LNCAP (cell line): ENCODE results near the gene FGD4.

ENCODE experiments used
- CTCF ChIP-seq: fragments of 450-650 bp; IDR thresholded peaks from 2 replicates; pipeline ENCODE4 v1.5.1; 2017; ENCODE audit warnings: mild to moderate bottlenecking

FGD4 gene

DNA sequence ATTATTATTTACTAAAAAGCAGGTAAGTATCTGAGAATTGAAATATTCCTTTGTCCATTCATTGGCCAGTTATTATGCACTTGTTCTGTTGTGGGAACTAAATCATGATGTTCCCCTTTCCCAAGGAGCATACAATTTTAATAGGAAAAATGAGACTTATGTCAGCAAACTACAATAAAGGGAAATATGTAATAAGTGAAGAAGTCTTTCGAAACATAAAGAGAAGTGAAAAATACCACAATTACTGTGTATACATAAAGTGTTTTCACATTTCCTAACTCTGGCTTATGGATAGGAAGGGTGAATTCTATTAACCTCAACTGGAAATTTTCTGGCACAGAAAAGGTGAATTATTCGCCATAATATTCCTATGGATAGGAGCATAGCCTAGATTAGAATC lies 201.3 kb downstream of the FGD4 start:
- TF ChIP-seq CTCF = no peak

GRCh38 chr12:32603071-32603470 lies 203.7 kb downstream of the FGD4 start:
- TF ChIP-seq CTCF = no peak

GRCh38 chr12:32603858-32604257 lies 204.5 kb downstream of the FGD4 start:
- TF ChIP-seq CTCF = no peak

DNA sequence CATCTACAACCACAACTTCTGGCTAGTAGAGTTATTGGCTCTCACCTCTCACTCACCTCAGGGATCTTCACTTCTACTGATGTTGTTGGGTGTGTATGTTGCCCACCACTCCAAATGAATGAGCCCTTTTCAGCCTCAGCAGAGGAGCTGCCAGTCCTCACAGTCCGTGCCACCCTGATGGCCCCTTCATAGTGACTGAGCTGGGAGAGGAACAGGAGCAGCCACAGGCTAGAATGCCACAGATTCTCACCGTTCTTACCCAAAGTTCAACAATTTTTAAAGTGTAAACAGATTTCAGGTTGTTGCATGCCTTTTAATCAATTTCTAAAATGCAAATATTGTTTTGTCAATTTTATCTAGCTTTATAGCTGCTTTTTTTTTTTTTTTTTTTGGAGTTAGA lies 205.2 kb downstream of the FGD4 start:
- TF ChIP-seq CTCF = no peak

DNA sequence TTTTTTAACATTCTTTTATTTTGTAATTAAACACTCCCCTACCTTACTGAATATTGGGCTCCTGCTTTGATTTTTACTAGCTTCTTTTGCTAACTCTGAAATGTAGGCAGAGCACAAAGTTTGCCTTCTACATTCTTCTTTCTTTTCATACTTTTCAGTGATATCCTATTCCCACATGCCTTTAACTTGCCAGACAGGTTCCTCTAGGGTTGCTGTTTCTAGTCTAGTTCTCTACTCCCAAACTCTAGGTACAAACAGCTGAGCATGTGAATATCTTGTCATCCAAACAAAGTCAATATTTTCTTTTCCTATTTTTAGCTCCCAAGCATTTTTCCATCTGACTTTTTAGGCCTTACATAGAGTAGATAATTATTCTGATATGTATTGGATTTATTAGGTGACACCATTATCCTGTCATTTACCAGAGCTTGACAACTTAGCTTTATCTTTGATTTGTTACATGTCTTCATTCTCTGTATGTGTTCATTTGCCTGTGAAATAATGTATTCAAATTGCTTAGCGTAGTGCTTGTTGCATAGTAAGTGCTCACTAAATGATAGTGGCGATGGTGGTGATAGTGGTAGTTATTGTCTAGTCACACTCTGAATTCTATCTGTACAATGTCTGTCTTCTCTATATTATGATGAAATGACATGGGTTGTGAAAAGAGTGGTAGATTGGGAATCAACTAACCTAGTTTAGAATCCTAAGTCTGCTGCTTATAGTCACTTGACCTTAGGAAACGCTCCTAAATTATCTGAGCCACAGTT lies 206.2 kb downstream of the FGD4 start:
- no peak for TF ChIP-seq CTCF

- TF ChIP-seq CTCF = no peak
Observed at GRCh38 chr12:32606443-32606842, 207.1 kb downstream of the FGD4 start.

DNA sequence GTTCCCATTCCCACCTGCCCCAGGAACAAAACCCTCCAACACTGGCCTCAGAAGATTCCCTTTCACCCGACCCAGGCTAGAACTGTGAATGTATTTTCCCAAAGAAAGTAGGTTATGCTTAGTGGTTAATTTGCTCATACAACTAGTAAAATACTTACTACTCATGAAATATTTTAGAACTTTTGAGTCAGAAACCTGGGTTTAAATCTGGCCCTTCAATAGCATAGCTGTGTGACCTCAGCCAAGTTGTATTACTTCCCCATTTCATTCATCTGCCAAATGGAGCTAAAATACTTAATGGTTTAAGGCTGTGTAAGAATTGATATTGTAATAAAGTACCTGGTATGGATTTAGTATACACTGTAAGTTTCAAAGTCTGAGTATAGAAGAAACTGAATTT lies 210.6 kb downstream of the FGD4 start:
- TF ChIP-seq CTCF = no peak

DNA sequence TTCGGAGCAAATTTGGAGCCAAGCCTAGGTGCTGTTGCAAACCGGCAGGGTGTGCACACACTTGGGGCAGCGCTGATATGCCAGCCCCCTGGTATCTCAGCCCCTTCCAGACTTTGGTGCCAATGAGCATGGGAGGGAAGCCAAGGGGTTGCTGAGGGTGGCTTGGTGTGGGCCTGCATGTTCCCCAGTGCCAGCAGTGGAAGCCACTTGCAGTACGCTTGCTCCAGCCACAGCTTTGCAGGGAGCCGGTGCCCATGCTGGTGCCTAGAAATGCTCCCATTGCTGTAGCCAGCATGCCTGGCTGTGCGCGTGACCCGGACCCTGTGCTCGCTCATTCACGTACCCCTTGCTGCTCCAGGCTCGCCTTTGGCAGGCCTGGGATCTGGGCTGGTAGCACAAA lies 212.6 kb downstream of the FGD4 start:
- TF ChIP-seq CTCF = no peak
